A172 (cell line): Measurements from ENCODE around the gene GPT2. TPM values are rescaled to one million over a fixed set of nuclear protein-coding genes. Genes with fewer than 3 reads are reported as not detected.
"Not testable (repeated sequence)": the region's sequence is repeated elsewhere in the genome, so short reads cannot be mapped to it uniquely, and the experiment has no call there.

Source experiments
- DNase-seq: peaks from one replicate; pipeline ENCODE4 v3.0.0-alpha.2; 2015; ENCODE audit warnings: low spot score
- total RNA-seq: library from RNA; depleted of rRNA; stranded (reverse); fragments of >200 nt; shearing (Covaris generic); gene quantifications from 2 replicates; pipeline ENCODE4 v1.2.3, GENCODE V29; 2014

Gene GPT2
- total RNA-seq, 1 experiment from 2014 or later, result 17.3 TPM

GRCh38 chr16:46920402-46921068 lies 36.4 kb downstream of the GPT2 start:
- no peak for DNase-seq

- DNase-seq, result no peak
Measured at GRCh38 chr16:46922239-46922638, 38.1 kb downstream of the GPT2 start.

- DNase-seq, result no peak
Measured at GRCh38 chr16:46923513-46924295, 39.5 kb downstream of the GPT2 start.

GRCh38 chr16:46924402-46924801 lies 40.2 kb downstream of the GPT2 start:
- no peak for DNase-seq

- DNase-seq, result no peak
Measured at GRCh38 chr16:46926470-46927225, 42.5 kb downstream of the GPT2 start.

- no peak for DNase-seq
Measured at GRCh38 chr16:46927273-46927672, 43.1 kb downstream of the GPT2 start.

GRCh38 chr16:46928811-46929210 lies 44.6 kb downstream of the GPT2 start:
- DNase-seq, result no peak

GRCh38 chr16:46929378-46930332 lies 45.5 kb downstream of the GPT2 start:
- peak; percentile 44 for DNase-seq

- no peak for DNase-seq
Measured at GRCh38 chr16:46930861-46931260, 46.7 kb downstream of the GPT2 start.

- DNase-seq, result no peak
Measured at GRCh38 chr16:46932802-46933201, 48.6 kb downstream of the GPT2 start.

GRCh38 chr16:46937536-46937935 lies 53.4 kb downstream of the GPT2 start:
- no peak for DNase-seq

GRCh38 chr16:46944713-46945112 lies 60.6 kb downstream of the GPT2 start:
- not testable (repeated sequence) for DNase-seq

GRCh38 chr16:46947900-46948547 lies 63.9 kb downstream of the GPT2 start:
- DNase-seq, result peak; percentile 46

- DNase-seq, result no peak
Measured at GRCh38 chr16:46948548-46949166, 64.5 kb downstream of the GPT2 start.

- DNase-seq, result no peak
Measured at GRCh38 chr16:46949241-46949892, 65.2 kb downstream of the GPT2 start.

GRCh38 chr16:46950009-46950408 lies 65.8 kb downstream of the GPT2 start:
- no peak for DNase-seq

GRCh38 chr16:46954562-46954961 lies 70.4 kb downstream of the GPT2 start:
- DNase-seq, result no peak

GRCh38 chr16:46961373-46962353 lies 77.5 kb downstream of the GPT2 start:
- no peak for DNase-seq

- DNase-seq, result no peak
Measured at GRCh38 chr16:46962629-46963028, 78.5 kb downstream of the GPT2 start.
